Upper lobe of left lung (tissue), 6 donors: ENCODE results near the gene TRAF1. TPM values are rescaled to one million over a fixed set of nuclear protein-coding genes. Genes with fewer than 3 reads are reported as not detected.

Source experiments
- ATAC-seq, 2 donors: fragments of 200-7000 bp; cut with Tn5 transposase; one replicate each; pipeline ENCODE4 v1.9.1; 2022; ENCODE audit warnings: mild to moderate bottlenecking in 2 of 2, moderate library complexity in 2 of 2; ENCODE audit not compliant: low FRiP score in 2 of 2
- DNase-seq, 2 donors: peaks; one replicate each; pipeline ENCODE4 v3.0.0-alpha.2; 2019 to 2020
- H3K27ac ChIP-seq, 4 donors: fragments of 200-600 bp; sonication (generic); one replicate each; pipeline ENCODE4 v1.5.1; 2016 to 2019
- H3K27me3 ChIP-seq, 4 donors: fragments of 200-600 bp; sonication (generic); one replicate each; pipeline ENCODE4 v1.5.1; 2017 to 2019
- H3K36me3 ChIP-seq, 4 donors: fragments of 200-600 bp; sonication (generic); one replicate each; pipeline ENCODE4 v1.5.1; 2016 to 2019
- H3K4me1 ChIP-seq, 4 donors: fragments of 200-600 bp; sonication (generic); one replicate each; pipeline ENCODE4 v1.5.1; 2018 to 2019
- H3K4me3 ChIP-seq, 4 donors: fragments of 200-600 bp; sonication (generic); one replicate each; pipeline ENCODE4 v1.5.1; 2017 to 2019; ENCODE audit warnings: mild to moderate bottlenecking in 2 of 4, moderate library complexity in 1 of 4
- H3K9me3 ChIP-seq, 4 donors: fragments of 200-600 bp; sonication (generic); one replicate each; pipeline ENCODE4 v1.5.1; 2018 to 2019
- EP300 ChIP-seq, 4 donors: sonication (generic); formaldehyde crosslinking; IDR thresholded peaks; one replicate each; pipeline ENCODE4 v1.5.1; 2017; ENCODE audit warnings: antibody characterized with exemption in 4 of 4, control low read depth in 2 of 4
- POLR2A ChIP-seq, 4 donors: fragments of 450-650 bp; IDR thresholded peaks; one replicate each; pipeline ENCODE4 v1.5.1; 2016 to 2017; ENCODE audit warnings: antibody characterized with exemption in 4 of 4, mild to moderate bottlenecking in 2 of 4
- POLR2AphosphoS5 ChIP-seq, 2 donors: sonication (generic); formaldehyde crosslinking; IDR thresholded peaks; one replicate each; pipeline ENCODE4 v1.5.1; 2017; ENCODE audit warnings: antibody characterized with exemption in 2 of 2
- WGBS, 2 donors: methylation state at CpG; one replicate each; pipeline ENCODE4 v1.1.5; 2017 to 2018; 5-methylcytosine and 5-hydroxymethylcytosine counted together
- total RNA-seq, 6 donors: library from RNA; depleted of rRNA in 4 of 6; stranded (reverse); fragments of >200 nt in 4 of 6; gene quantifications; one replicate each; pipeline versions ENCODE4 v1.1.0 to v1.2.1, GENCODE V29; 2016 to 2021
- TF ChIP-seq, protein P1 (sequence below), 6 experiments: fragments of 450-650 bp in 4 of 6; fragments of 200-600 bp in 2 of 6; sonication (generic) in 2 of 6; IDR thresholded peaks; one replicate each; pipeline ENCODE4 v1.5.1; 2016 to 2019; ENCODE audit warnings: antibody characterized with exemption in 6 of 6
- donor health status: DM: no; HTN: no; CAD: no; lungs with moderate emphysema.
- donor health status: DM: no; HTN: yes; CAD: no; lungs with severe emphysema.

Gene TRAF1
- total RNA-seq, 6 donors from 2014 or later: 2.9 to 29.3 (median 6.6) TPM

DNA sequence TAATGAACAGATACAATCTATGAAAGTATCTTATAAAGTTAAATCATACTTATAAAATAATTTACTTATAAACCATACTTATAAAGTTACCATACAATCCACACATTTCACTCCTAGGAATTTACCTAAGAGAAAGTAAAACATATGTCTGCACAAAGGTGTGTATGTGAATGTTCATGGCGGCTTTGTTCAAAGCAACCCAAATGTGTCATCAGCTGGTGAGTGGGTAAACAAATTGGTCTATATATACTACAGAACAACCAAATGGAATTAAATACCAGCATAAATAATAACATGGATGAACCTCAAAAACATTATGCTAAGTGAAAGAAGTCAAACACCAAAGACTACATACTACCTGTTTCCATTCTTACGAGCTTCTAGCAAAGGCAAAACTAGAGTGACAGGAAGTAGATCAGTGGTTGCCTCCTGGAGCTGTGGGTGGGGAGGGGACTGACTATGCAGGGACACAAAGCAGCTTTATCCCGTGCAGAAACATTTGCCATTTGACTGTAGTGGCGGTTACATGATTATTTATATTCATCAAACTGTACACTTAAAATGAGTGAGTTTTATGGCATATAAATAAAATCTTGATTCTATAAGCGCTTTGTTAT, 10.6 kb downstream of the TRAF1 start:
- H3K36me3 ChIP-seq: peaks cover 0 to 12% (median 6%) of the 10 kb centered on the region in 4 donors
- H3K27ac ChIP-seq: peak overlapping the region in 2 of 4 donors; percentile 6 to 61
- H3K27me3 ChIP-seq: no peaks in the 10 kb centered on the region
- H3K4me3 ChIP-seq: no peak overlapping the region
- H3K9me3 ChIP-seq: no peaks in the 10 kb centered on the region
- ATAC-seq (no peak), DNase-seq (no peak)
- 76 to 78% methylated on average over 5 of the region's 5 CpGs for WGBS, 2 donors
- no peak for TF ChIP-seq POLR2A (IDR thresholded peaks at IDR 0.05)
- no peak for TF ChIP-seq EP300 (IDR thresholded peaks at IDR 0.05)
- TF ChIP-seq, protein P1, sequence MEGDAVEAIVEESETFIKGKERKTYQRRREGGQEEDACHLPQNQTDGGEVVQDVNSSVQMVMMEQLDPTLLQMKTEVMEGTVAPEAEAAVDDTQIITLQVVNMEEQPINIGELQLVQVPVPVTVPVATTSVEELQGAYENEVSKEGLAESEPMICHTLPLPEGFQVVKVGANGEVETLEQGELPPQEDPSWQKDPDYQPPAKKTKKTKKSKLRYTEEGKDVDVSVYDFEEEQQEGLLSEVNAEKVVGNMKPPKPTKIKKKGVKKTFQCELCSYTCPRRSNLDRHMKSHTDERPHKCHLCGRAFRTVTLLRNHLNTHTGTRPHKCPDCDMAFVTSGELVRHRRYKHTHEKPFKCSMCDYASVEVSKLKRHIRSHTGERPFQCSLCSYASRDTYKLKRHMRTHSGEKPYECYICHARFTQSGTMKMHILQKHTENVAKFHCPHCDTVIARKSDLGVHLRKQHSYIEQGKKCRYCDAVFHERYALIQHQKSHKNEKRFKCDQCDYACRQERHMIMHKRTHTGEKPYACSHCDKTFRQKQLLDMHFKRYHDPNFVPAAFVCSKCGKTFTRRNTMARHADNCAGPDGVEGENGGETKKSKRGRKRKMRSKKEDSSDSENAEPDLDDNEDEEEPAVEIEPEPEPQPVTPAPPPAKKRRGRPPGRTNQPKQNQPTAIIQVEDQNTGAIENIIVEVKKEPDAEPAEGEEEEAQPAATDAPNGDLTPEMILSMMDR (IDR thresholded peaks at IDR 0.05): no peak
- TF ChIP-seq POLR2AphosphoS5 (IDR thresholded peaks at IDR 0.05): no peak
- peaks cover 19 to 31% (median 23%) of the 10 kb centered on the region in 4 donors for H3K4me1 ChIP-seq

DNA sequence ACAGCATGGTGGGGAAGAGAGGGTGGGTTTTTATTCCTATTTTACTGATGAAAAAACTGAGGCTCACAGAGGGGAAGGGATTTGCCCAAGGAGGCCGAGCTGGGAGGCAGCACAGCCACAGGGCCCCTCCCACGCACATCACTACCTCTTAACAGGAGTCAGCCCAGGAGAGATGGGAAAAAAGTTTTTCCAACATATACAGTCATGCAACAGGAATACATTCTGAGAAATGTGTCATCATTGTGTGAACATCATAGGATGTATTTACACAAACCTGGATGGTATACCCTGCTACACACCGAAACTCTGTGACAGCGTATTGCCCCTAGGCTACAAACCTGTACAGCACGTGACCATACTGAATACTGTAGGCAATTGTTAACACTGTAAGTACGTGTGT, 11.6 kb downstream of the TRAF1 start:
- peaks cover 0 to 12% (median 7%) of the 10 kb centered on the region in 4 donors for H3K36me3 ChIP-seq
- 96 to 97% methylated on average over 6 of the region's 6 CpGs for WGBS, 2 donors

DNA sequence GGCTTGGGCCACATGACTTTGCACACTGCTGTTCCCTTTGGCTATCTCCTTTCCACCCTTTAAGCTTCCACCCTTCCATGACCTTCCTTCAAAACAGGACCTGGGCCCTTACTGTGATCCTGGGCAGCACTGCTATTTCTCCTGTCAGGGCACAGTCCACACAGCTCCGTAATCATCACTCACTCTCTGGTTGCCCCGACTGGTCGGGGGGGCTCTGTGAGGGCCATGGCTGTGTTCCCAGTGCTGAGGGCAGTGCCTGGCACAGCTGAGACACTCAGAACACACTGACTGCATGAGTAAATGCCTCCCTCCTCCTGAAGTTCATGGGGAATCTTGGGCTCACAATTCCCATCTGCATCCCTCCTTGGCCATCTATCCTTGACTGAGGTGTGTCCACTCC, 12.2 kb downstream of the TRAF1 start:
- Histone ChIP-seq H3K27me3 (no peaks in the 10 kb centered on the region), H3K27ac (no peak overlapping the region), H3K4me1 (peaks cover 7 to 19% (median 12%) of the 10 kb centered on the region in 4 donors), H3K4me3 (no peak overlapping the region), H3K36me3 (peaks cover 0 to 15% (median 7%) of the 10 kb centered on the region in 4 donors), H3K9me3 (no peaks in the 10 kb centered on the region)
- no peak for ATAC-seq
- TF ChIP-seq POLR2A (IDR thresholded peaks at IDR 0.05): no peak
- TF ChIP-seq POLR2AphosphoS5 (IDR thresholded peaks at IDR 0.05): no peak
- TF ChIP-seq EP300 (IDR thresholded peaks at IDR 0.05): no peak
- TF ChIP-seq, protein P1 (IDR thresholded peaks at IDR 0.05): no peak
- no peak for DNase-seq
- WGBS, 2 donors: 80 to 92% methylated on average over 1 to 3 of the region's 3 CpGs

More for the DNA sequence above, 11.6 kb downstream of the TRAF1 start:
- H3K4me1 ChIP-seq: peaks cover 13 to 24% (median 16%) of the 10 kb centered on the region in 4 donors
- DNase-seq (no peak), ATAC-seq (no peak)
- TF ChIP-seq EP300 (IDR thresholded peaks at IDR 0.05): no peak
- TF ChIP-seq POLR2AphosphoS5 (IDR thresholded peaks at IDR 0.05): no peak
- TF ChIP-seq, protein P1 (IDR thresholded peaks at IDR 0.05): no peak
- TF ChIP-seq POLR2A (IDR thresholded peaks at IDR 0.05): no peak
- H3K9me3 ChIP-seq: no peaks in the 10 kb centered on the region
- H3K27me3 ChIP-seq: no peaks in the 10 kb centered on the region
- H3K27ac ChIP-seq: no peak overlapping the region
- no peak overlapping the region for H3K4me3 ChIP-seq

DNA sequence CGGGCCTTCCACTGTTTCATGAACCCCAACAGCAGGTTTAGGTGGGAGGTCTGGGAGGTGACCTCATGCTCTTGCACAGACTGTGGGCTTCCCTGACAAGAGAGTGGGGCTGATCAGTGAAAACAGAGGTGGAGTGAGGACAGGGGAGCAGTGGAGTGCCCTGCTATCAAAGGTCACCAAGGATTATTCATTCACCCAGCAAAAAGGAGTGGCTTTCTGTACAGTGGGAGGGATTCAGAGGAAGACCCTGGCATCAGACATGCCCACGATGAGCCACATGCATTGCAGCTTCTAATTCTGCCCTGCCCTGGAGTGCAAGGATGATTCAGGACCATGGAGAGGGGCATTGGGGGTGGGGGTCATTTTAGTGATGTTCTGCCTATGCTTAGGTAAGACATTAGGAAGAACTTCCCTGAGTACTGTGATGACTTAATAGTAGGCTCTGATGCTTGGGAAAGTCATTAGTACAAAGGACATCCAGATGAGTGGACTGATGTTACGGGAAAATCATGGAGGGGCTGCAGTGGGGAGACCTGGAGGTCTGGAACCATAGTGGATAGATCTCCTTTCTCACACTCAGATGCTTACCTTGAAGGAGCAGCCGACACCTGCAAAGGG, 12.8 kb downstream of the TRAF1 start:
- no peak overlapping the region for H3K4me3 ChIP-seq
- 87 to 94% methylated on average over 3 to 4 of the region's 4 CpGs for WGBS, 2 donors
- peaks cover 0 to 17% (median 7%) of the 10 kb centered on the region in 4 donors for H3K36me3 ChIP-seq
- no peaks in the 10 kb centered on the region for H3K9me3 ChIP-seq
- H3K27ac ChIP-seq: no peak overlapping the region
- no peak for ATAC-seq
- H3K27me3 ChIP-seq: no peaks in the 10 kb centered on the region
- DNase-seq: no peak
- peaks cover under 1 to 14% (median 6%) of the 10 kb centered on the region in 4 donors for H3K4me1 ChIP-seq
- TF ChIP-seq EP300 (IDR thresholded peaks at IDR 0.05): no peak
- TF ChIP-seq POLR2AphosphoS5 (IDR thresholded peaks at IDR 0.05): no peak
- TF ChIP-seq, protein P1 (IDR thresholded peaks at IDR 0.05): no peak
- no peak for TF ChIP-seq POLR2A (IDR thresholded peaks at IDR 0.05)
